ENCODE results near the gene ACVR1. TPM values are rescaled to one million over a fixed set of nuclear protein-coding genes. Genes with fewer than 3 reads are reported as not detected.

Gene ACVR1
- total RNA-seq, 1 donor from 2014 or later: 6.9 TPM

DNA sequence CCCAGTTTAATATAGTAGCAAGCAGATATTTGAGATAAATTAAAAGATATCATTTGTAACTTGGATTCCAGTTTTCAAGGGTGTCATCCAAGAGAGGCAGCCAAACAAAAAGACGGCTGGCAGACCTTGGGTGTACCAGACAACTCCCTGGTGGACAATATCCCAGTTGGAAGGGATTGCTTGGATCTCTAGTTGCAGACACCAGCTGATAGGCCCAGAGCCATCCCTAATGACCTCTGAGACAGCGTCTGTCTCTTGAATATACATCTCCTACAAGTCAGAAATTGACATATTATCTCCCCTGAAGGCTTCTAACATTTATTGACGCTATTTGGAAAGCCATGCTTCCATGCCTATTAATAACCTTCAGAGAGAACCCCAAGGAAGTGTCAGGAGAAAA, 67.7 kb downstream of the ACVR1 start:
- Histone ChIP-seq H3K27me3 (no peaks in the 10 kb centered on the region), H3K4me1 (peaks cover 0 to 5% of the 10 kb centered on the region in 2 donors), H3K27ac (no peak overlapping the region), H3K9me3 (no peaks in the 10 kb centered on the region), H3K4me3 (no peak overlapping the region), H3K36me3 (no peaks in the 10 kb centered on the region)
- intact Hi-C loops (cut with DNase I): no loop called here
- no peak for DNase-seq (ENCODE audit: low spot score in 2 of 2)
- TF ChIP-seq, protein P1, sequence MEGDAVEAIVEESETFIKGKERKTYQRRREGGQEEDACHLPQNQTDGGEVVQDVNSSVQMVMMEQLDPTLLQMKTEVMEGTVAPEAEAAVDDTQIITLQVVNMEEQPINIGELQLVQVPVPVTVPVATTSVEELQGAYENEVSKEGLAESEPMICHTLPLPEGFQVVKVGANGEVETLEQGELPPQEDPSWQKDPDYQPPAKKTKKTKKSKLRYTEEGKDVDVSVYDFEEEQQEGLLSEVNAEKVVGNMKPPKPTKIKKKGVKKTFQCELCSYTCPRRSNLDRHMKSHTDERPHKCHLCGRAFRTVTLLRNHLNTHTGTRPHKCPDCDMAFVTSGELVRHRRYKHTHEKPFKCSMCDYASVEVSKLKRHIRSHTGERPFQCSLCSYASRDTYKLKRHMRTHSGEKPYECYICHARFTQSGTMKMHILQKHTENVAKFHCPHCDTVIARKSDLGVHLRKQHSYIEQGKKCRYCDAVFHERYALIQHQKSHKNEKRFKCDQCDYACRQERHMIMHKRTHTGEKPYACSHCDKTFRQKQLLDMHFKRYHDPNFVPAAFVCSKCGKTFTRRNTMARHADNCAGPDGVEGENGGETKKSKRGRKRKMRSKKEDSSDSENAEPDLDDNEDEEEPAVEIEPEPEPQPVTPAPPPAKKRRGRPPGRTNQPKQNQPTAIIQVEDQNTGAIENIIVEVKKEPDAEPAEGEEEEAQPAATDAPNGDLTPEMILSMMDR (IDR thresholded peaks at IDR 0.05): no peak

DNA sequence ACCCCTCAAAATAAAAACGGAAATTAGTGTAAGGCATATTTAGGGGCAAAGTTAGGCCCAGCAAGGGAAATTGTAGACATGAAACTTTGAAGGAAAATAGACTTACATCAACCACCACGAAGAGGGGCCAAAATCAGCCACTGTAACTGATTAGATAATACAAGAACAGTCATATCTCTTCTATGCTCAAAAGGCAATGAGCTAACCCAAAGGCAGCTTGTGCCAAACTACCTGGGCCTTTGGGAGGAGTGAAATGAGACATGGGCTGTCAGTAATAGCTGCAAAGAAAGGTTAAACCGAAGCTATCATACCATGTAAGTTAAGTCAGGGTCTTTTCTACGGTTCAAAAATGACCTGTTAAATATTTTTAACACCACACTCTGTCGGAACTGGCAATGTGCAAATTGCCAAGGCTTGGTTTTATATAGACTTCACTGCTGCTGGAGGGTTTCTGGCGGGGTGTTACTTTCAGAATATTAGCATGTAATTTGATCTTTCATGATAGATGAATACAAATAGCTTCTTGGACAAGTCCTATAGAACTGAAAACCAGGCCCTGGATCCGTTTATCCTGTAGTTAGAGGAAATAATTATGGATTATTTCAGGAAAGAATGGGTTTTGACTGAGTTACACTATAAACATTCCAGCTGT, 69.6 kb downstream of the ACVR1 start:
- intact Hi-C loops (cut with DNase I): loop anchor here (2.0 kb wide), 1 partner anchor 14 kb away; no protein-coding TSS in a partner anchor
- H3K9me3 ChIP-seq: no peaks in the 10 kb centered on the region
- no peak overlapping the region for H3K27ac ChIP-seq
- no peaks in the 10 kb centered on the region for H3K36me3 ChIP-seq
- H3K4me3 ChIP-seq: no peak overlapping the region
- TF ChIP-seq, protein P1 (IDR thresholded peaks at IDR 0.05): no peak
- DNase-seq (ENCODE audit: low spot score in 2 of 2): no peak
- no peaks in the 10 kb centered on the region for H3K27me3 ChIP-seq
- peaks cover 0 to 5% of the 10 kb centered on the region in 2 donors for H3K4me1 ChIP-seq

DNA sequence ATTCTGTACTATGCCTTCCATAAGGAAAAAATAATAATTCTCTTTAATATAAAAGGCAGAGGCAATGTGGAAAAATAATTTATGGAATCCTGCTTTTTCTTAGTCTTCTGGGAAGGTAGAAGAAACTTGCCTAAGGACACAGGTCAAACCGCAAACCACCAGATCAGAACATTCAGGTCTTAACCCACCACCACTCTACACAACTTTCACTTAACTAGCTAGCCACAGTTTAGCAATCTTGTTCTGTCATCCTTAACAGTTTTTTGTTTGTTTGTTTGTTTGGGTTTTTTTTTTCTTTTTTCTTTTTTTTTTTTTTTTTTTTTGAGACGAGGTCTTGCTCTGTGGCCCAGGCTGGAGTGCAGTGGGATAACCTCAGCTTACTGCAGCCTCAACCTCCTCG, 70.6 kb downstream of the ACVR1 start:
- Histone ChIP-seq H3K27ac (no peak overlapping the region), H3K4me3 (no peak overlapping the region), H3K27me3 (no peaks in the 10 kb centered on the region), H3K4me1 (peaks cover 0 to 5% of the 10 kb centered on the region in 2 donors), H3K36me3 (no peaks in the 10 kb centered on the region), H3K9me3 (no peaks in the 10 kb centered on the region)
- DNase-seq (ENCODE audit: low spot score in 2 of 2): no peak
- TF ChIP-seq, protein P1 (IDR thresholded peaks at IDR 0.05): no peak
- intact Hi-C loops (cut with DNase I): no loop called here

DNA sequence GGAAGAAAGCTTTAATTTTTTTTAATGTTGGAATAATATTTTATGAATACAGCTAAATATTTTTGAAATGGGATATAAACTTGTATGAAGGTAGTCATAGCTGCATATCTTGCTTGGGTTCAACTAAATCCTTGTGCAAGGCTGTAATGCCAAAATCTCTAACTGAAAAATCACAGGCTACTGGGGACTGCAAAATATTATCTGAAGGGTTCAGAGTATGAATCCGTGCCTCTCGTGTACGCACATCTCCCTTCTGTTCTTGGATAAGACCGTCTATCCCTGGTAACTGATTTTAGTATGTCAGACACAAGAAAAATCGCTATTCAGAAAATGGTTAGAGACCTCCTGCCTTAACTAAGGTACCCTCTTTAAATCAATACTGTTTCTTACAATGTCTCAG, 71.8 kb downstream of the ACVR1 start:
- no peaks in the 10 kb centered on the region for H3K27me3 ChIP-seq
- H3K4me1 ChIP-seq: peaks cover 0 to 3% of the 10 kb centered on the region in 2 donors
- H3K4me3 ChIP-seq: no peak overlapping the region
- TF ChIP-seq, protein P1 (IDR thresholded peaks at IDR 0.05): no peak
- H3K9me3 ChIP-seq: no peaks in the 10 kb centered on the region
- intact Hi-C loops (cut with DNase I): no loop called here
- no peak overlapping the region for H3K27ac ChIP-seq
- H3K36me3 ChIP-seq: no peaks in the 10 kb centered on the region
- no peak for DNase-seq (ENCODE audit: low spot score in 2 of 2)

DNA sequence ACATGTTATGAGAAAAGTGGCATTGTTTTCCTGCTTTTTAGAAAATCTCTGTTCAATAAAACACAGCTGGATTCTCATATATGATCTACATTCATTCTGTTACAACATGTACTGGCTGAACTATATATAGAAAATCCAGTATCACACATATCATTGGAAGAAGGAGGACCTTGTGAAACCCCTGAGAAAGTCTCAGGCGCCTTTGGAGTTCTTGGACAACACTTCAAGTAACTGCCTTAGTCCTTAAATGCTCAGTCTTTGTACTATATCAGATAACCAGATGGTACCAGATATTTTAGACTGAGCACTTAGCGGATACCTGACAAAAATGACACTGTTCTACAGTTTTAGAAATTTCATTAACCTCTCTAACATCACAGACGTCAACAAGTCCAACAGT, 72.2 kb downstream of the ACVR1 start:
- Histone ChIP-seq H3K36me3 (peaks cover 0 to 3% of the 10 kb centered on the region in 2 donors), H3K27me3 (no peaks in the 10 kb centered on the region), H3K27ac (no peak overlapping the region), H3K4me1 (peaks cover 0 to 3% of the 10 kb centered on the region in 2 donors), H3K4me3 (no peak overlapping the region), H3K9me3 (no peaks in the 10 kb centered on the region)
- intact Hi-C loops (cut with DNase I): no loop called here
- DNase-seq (ENCODE audit: low spot score in 2 of 2): no peak
- TF ChIP-seq, protein P1 (IDR thresholded peaks at IDR 0.05): no peak
